Adrenal gland (tissue), 5 donors: ENCODE data around the gene DNAH17.

Experiments
- POLR2A ChIP-seq, 2 donors: fragments of 450-650 bp; IDR thresholded peaks; one replicate each; pipeline ENCODE4 v1.6.1; 2017; ENCODE audit warnings: antibody characterized with exemption in 2 of 2, mild to moderate bottlenecking in 2 of 2, moderate library complexity in 1 of 2
- TF ChIP-seq, protein P1 (sequence below), 6 experiments: fragments of 450-650 bp in 4 of 6; fragments of 200-600 bp in 2 of 6; sonication (generic) in 1 of 6; IDR thresholded peaks; 1 replicate in 5 of 6; 2 replicates in 1 of 6; pipeline versions ENCODE4 v1.5.1 to v1.8.0; 2016 to 2021; ENCODE audit warnings: antibody characterized with exemption in 6 of 6, mild to moderate bottlenecking in 2 of 6, moderate library complexity in 1 of 6
- donor health status: DM: no; HTN: no; CAD: no.

DNA sequence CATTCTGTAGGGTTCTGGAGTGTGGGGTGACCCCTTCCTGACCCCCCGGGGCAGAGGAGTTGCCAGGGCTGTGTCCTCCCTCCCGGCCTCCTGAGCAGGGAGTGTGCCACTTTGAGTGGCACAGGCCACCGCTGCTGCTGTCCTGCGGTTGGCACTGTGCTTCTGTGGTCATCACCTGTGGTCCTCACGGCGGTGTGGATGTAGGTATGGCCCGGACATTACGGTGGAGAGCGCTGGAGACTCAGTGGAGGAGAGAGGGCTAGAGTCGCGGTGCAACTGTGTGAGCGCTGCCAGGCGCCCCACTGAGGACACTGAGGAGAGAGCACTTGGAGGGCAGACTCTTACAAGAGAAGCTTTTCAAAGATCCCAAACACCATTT lies 159.7 kb downstream of the DNAH17 start:
- no peak for TF ChIP-seq POLR2A (IDR thresholded peaks at IDR 0.05)
- TF ChIP-seq, protein P1, sequence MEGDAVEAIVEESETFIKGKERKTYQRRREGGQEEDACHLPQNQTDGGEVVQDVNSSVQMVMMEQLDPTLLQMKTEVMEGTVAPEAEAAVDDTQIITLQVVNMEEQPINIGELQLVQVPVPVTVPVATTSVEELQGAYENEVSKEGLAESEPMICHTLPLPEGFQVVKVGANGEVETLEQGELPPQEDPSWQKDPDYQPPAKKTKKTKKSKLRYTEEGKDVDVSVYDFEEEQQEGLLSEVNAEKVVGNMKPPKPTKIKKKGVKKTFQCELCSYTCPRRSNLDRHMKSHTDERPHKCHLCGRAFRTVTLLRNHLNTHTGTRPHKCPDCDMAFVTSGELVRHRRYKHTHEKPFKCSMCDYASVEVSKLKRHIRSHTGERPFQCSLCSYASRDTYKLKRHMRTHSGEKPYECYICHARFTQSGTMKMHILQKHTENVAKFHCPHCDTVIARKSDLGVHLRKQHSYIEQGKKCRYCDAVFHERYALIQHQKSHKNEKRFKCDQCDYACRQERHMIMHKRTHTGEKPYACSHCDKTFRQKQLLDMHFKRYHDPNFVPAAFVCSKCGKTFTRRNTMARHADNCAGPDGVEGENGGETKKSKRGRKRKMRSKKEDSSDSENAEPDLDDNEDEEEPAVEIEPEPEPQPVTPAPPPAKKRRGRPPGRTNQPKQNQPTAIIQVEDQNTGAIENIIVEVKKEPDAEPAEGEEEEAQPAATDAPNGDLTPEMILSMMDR (IDR thresholded peaks at IDR 0.05): no peak
